Measurements from ENCODE around the gene TMEM138. TPM values are rescaled to one million over a fixed set of nuclear protein-coding genes. Genes with fewer than 3 reads are reported as not detected.

The TMEM138 gene
- total RNA-seq, 1 experiment from 2014 or later, result 38.8 TPM

- no peak overlapping the region for H3K4me3 Mint-ChIP-seq
- DNase-seq (ENCODE audit: low spot score) (no peak), ATAC-seq (no peak)
- no peaks in the 10 kb centered on the region for H3K27me3 Mint-ChIP-seq (ENCODE audit: low read depth)
- H3K9me3 Mint-ChIP-seq, result no peaks in the 10 kb centered on the region
- H3K36me3 Mint-ChIP-seq, result peaks cover 7% of the 10 kb centered on the region; the same call in 1 of the 2 replicates
- ChIA-PET CTCF (interaction anchor here (0.6 to 0.9 kb wide), 2 partner anchors 8 to 108 kb away, joined by 3 read pairs; no protein-coding TSS in a partner anchor), POLR2A (no interaction called here)
- H3K27ac Mint-ChIP-seq, result no peak overlapping the region; the same call in 1 of the 2 replicates
- no peak for TF ChIP-seq FOXP1 (CRISPR knock-in tag; IDR thresholded peaks at IDR 0.05; ENCODE audit: borderline replicate concordance)
- no peak for TF ChIP-seq GTF2I (CRISPR knock-in tag; conservative IDR thresholded peaks at IDR 0.05)
- no peak for TF ChIP-seq ZNF263 (CRISPR knock-in tag; IDR thresholded peaks at IDR 0.05; ENCODE audit: low read depth)
- TF ChIP-seq E2F4 (CRISPR knock-in tag; IDR thresholded peaks at IDR 0.05; ENCODE audit: borderline replicate concordance, low read depth), result no peak
- no peak for TF ChIP-seq TCF7 (CRISPR knock-in tag; IDR thresholded peaks at IDR 0.05; ENCODE audit: low read depth)
- no peak for TF ChIP-seq ATF1 (CRISPR knock-in tag; IDR thresholded peaks at IDR 0.05)
- no peak for TF ChIP-seq ETV6 (CRISPR knock-in tag; IDR thresholded peaks at IDR 0.05)
- TF ChIP-seq AR (CRISPR knock-in tag; IDR thresholded peaks at IDR 0.05), result no peak
- no peak for TF ChIP-seq TEAD1 (CRISPR knock-in tag; IDR thresholded peaks at IDR 0.05)
- no peak for TF ChIP-seq ZNF232 (CRISPR knock-in tag; IDR thresholded peaks at IDR 0.05)
- TF ChIP-seq ZMAT4 (CRISPR knock-in tag; IDR thresholded peaks at IDR 0.05), result no peak
- H3K4me1 Mint-ChIP-seq, result no peaks in the 10 kb centered on the region
Measured at GRCh38 chr11:61343792-61344745, 18.1 kb upstream of the TMEM138 start.

- CTCF ChIA-PET, result interaction anchor here (0.6 to 0.9 kb wide), 2 partner anchors 9 to 106 kb away, joined by 3 read pairs; no protein-coding TSS in a partner anchor
- POLR2A ChIA-PET, result interaction anchor here (0.5 to 2.4 kb wide), 2 partner anchors 17 to 35 kb away, joined by 8 read pairs; partner anchors contain the start of genes CYB561A3 and TMEM138
- Mint-ChIP-seq H3K4me1 (no peaks in the 10 kb centered on the region), H3K4me3 (no peak overlapping the region), H3K27me3 (ENCODE audit: low read depth) (no peaks in the 10 kb centered on the region), H3K27ac (no peak overlapping the region), H3K9me3 (no peaks in the 10 kb centered on the region), H3K36me3 (peaks cover 7% of the 10 kb centered on the region; the same call in 1 of the 2 replicates)
- no peak for TF ChIP-seq ARID4B (CRISPR knock-in tag; IDR thresholded peaks at IDR 0.05; ENCODE audit: borderline replicate concordance)
- DNase-seq (ENCODE audit: low spot score) (no peak), ATAC-seq (no peak)
Measured at GRCh38 chr11:61345170-61345610, 17.0 kb upstream of the TMEM138 start.
